Stimulated activated CD8-positive, alpha-beta memory T cell treated with anti-CD3 and anti-CD28 coated beads, Interleukin-7, amount 100 ng/mL, for 4 hours (primary cell): ENCODE results near the gene KCNB1.
A peak's percentile ranks its signal among the peaks of the same experiment; 100 is the strongest.

Source experiments
- DNase-seq, 2 donors: peaks; one replicate each; pipeline ENCODE4 v3.0.0-alpha.2; 2020; ENCODE audit warnings: low read depth in 2 of 2

The KCNB1 gene

DNA sequence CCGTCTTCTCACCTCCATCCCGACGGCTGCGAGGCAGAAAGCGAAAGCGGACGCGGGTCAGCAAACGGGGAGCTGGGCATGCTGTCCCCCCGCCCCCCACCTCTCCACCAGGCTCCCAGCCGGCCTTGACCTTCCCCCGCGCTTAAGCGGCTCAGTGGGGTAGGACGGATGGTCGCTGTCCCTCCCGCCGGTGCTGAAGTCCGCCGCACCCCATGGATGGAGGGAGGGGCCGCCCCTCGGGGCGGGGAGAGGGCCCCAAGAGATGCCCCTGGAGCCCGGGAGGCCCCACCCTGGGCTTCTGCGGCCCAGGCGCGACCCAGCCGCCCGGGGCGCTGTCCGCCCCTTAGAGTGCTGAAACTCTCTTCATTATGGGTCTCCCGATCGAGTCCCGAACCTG, at the start of gene KCNB1:
Gene KCNB1, minus strand, starts transcription at position 48 of the 397 bp plus-strand sequence. CDS start 188 bp downstream, outside the sequence.
- DNase-seq, result peak in 1 of 2 donors; percentile 1

DNA sequence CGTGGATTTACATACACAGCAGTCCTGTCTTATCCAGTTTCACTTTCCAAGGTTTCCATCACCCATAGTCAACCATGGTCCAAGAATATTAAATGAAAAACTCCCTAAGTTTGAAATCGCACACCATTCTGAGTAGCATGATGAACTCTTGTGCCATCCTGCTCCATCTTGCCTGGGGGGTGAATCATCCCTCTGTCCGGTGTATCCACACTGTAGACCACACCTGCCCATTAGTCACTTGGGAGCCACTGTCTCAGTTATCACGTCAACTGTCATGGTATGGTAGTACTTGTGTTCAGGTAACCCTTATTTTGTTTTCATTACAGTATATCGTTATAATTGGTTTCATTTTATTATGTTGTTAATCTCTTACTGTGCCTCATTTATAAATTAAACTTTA, 47.0 kb upstream of the KCNB1 start:
- DNase-seq, result no peak

DNA sequence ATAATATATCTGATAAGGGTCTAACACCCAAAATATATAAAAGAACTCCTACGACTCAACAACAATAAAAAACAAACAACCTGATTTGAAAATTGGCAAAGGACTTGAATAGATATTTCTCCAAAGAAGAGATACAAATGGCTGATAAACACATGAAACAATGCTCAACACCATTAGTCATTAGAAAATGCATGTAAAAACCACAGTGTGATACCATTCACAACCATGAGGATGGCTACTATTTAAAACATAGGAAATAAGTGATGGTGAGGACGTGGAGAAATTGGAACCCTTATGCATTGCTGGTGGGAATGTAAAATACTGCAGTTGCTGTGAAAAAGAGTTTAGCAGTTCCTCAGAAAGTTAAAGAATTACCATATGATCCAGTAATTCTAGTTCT, 44.1 kb upstream of the KCNB1 start:
- DNase-seq, result no peak

DNA sequence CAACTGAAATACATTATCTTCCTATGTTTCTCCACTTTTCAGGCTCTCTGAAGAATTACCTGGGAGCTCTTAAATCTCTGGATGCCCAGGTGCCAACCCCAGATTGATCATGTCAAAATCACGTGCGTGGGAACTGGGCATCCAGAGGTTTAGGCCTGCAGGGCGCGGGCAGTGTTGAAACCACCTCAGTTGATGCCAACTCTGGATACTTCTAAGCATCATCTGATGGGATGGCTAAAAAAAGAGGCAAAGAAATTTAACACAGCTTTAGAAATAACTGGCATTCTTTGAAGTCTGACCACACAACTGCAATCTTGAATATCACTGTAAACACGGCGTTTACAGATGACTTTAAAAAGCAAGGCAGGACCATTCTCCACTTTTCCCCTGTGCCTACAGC, 43.6 kb upstream of the KCNB1 start:
- DNase-seq, result no peak

DNA sequence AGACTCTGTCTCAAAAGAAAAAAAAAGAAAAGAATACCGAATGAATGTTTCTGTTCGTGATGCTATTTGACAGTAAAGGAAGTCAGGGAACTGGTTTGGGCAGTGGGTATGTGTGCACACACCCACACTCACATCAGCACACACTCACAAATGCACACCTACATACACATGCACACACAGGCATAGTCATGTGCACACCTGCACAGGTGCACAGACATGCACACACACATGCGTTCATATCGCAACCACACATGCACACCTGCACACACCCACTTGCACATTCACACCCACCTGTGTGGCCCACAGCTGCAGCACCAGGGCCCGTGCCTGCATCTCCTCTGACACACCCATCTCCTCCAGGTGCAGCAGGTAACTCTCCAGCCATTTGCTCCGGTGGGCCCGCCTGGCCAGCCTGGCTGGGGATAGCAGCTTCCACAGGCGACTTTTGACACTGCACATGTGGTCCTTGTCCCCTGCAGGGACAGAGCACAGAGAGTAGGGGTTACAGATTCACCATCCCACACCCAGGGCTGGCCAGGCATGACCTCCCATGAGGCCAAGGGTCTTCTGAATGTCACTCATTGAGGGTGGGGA, 41.4 kb upstream of the KCNB1 start:
- no peak for DNase-seq

DNA sequence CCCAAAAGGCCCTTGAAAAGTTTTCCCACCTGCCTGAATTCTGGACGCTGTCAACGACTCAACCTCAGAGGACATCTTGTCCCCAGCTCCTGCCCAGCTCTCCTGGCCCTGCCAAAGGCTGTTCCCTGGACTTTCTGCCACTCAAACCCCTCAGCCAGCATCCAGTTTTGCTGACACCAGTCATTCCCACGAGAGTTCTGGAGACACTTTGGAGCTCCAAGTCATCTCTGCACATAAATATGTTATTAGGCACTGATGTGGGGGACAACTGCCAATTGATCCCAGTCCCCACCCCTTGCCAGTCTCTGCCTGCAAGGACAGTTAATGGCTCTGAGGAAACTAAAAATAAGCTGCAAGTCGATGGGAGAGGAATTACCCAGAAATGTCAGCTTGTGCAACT, 38.9 kb upstream of the KCNB1 start:
- DNase-seq, result no peak

DNA sequence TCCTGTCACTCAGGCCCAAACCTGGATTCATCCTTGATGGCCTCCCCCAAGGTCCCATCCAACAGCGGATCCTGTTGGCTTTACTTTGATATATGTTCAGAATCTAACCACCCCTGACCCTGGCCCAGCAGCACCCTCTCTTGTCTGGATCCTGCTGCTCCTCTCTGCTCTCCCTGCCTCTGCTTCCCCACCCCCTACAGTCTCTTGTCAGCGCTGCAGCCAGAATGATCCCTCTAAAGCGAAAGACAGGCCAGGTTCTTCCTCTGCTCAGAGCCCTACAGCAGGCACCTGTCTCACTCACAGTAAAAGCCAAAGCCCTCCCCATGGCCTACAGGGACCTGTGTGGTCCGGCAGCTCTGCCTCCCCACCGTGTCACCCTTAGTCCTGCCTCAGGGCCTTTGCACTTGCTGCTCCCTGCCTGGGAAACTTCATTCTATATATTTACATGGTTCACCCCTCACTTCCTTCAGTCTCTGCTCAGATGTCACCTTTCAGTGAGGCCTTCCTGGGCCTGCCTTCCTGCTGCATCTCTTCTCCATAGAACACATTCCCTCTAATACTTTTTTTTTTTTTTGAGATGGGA, 37.4 kb upstream of the KCNB1 start:
- DNase-seq, result no peak

DNA sequence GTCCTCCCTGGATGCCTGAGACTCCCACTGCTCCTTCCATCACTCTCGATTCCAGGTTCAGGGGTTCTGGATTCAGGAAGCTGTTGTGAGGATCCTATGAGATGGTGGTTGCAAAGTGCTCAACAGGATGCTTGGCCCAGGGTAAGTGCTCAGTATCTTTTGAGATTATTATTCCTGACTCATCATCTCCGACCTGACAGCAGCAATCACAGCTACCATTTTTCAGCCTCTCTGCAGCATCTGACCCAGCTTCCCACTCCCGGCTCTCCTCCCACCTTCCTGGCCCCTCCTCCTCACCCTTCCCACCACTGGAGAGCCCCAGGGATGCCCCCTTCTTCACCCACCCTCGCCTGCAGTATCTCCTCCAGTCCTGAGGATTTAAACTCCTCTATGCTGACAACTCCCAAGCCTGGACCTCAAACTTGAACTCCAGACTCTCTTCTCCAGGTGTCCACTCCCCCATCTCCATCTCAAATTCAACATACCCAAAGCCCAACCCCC, 36.8 kb upstream of the KCNB1 start:
- no peak for DNase-seq

DNA sequence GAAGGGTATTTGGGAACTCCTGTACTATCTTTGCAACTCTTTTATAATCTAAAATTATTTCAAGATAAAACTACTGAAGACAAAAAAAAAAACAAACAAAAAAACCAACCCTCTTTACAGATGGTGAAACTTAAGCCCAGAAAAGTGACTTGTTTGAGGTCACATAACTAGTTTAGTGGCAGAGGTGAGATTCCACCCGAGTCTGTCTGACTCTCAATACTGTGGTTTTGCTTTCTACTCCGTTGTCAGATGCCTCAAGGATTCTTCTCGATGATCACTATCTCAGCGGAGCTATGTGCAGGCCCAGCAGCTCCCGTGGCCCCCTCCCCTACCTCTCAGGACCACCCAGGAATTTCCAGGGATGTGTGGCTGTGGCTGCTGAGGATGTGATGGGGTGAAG, 36.1 kb upstream of the KCNB1 start:
- DNase-seq, result no peak

DNA sequence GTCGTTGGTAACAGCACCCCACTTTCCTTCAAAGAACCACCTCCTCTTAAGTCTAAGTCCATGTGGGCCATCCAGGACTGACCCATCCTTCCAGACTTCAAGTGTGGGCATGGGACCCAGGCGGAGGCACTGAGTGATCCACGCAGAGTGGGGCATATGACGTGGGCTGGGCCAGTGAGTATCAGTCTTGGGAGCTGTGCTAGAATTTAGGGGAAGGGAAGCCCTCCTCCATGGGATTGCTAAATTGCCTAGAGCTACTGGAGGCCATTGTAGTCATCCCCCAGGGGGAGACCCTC, 35.3 kb upstream of the KCNB1 start:
- DNase-seq, result no peak

DNA sequence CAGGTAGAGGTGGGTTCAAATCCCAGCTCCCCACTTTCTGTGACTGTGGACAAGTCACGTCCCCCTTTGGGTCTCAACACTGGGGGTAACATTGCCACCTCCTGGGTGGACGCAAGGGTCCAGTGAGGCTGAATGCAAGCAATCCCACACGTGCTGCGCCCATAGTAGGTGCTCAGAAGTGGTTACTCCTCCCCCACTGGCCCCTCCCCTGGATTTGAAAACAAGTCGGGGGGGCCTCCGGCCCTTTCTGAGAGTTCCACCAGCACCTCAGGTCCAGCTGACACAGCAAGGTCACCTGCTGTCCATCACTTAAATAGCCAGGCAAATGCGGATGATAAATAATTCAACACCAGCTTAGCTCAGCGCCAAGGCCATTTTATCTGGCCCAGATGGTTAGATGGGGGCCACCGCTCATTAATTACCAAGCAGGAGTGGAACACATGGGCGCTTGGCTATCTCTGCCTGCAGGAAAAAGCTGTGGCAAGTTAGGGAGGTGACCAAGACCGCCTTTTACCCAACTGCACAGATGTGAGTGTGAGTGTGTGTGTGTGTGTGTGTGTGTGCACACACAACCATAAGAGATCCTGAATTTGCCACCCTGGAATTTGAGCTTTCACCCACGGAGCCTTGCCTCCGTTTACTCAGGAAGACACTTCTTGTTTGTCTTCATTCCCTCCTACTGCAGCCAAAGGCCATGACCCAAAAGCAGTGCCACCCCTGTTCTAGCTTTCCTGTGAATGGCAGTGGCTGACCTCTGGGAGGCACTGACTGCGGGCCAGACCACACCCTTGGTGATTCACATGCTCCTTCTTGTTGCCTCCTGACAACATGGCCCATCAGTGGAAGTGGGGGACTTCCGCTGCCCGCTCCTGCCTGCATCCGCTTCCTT, 34.7 kb upstream of the KCNB1 start:
- no peak for DNase-seq

DNA sequence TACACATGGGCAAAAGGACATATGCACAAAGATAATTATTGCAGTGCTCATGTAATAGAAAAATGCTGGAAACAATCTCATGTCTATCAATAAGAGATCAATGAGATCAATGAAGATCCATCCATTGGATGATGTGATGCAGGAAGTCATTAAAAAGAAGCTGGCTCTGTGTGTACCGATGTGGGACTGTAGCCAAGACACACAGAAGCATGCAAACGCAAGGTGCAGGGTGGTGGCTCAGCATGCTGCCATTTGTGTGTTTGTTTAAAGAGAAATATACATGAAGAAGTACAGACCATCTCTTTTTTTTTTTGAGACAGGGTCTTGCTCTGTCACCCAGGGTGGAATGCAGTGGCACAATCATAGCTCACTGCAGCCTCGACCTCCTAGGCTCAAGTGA, 33.1 kb upstream of the KCNB1 start:
- no peak for DNase-seq

DNA sequence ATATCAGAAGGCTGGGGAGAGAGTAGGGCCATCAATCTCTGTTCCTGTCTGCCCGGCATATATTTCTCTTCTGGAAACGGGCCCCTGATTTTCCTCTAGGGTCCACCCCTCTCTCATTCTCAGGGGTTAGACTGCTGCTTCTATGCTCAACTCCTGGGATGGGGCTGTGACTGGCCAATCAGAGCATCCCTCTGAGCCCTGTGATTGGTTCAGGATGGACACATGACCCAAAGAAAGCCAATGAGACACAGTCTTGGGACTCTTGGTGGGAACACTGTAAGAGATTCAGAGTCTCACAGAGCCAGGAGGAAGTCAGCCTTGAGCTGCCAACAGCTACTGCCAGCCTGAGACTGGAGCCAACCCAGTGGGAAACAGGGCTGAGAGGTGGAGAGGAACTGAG, 31.0 kb upstream of the KCNB1 start:
- no peak for DNase-seq

DNA sequence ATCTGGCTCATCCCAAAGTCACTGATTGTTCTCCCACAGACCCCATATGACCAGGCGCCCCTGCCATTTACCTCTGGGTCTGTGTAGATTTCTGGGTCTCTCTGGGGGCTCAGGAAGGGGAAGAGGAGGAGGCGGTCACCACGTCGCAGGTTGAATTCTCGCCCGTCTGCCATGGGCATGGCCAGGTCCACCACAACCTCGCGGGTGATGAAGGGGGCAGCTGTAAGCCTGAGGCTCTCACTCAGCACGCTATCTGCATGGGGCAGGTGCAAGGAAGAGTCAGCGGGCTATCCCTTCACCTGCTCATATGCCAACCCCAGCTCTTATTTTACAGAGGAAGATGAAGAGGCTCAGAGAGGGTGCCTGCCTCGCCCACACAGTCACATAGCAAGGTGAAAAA, 30.5 kb upstream of the KCNB1 start:
- no peak for DNase-seq

DNA sequence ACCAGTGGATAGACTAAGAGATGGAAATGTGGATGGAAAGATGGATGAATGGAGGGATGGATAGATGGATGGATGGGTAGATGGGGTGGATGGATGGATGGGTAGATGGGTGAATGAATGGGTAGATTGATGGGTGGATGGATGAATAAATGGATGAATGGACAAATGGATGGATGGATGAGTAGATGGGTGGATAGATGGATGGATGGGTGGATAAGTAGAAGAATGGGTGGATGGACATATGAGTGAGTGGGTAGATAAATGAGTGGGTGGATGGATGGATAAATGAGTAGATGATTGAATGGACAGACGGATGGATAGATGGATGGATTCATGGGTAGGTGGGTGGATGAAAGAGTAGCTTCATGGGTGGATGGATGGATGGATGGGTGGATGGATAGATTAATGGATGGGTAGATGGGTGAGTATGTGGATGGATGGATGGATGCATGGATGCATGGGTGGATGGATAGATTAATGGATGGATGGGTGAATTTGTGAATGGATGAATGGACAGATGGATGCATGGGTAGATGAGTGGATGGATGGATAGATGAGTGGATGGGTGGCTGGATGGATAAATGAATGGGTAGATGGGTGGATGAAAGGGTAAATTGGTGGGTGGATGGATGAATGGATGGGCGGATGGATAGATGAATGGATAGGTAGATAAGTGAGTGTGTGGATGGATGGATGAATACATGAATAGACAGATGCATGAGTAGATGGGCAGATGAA, 29.5 kb upstream of the KCNB1 start:
- DNase-seq, result no peak

DNA sequence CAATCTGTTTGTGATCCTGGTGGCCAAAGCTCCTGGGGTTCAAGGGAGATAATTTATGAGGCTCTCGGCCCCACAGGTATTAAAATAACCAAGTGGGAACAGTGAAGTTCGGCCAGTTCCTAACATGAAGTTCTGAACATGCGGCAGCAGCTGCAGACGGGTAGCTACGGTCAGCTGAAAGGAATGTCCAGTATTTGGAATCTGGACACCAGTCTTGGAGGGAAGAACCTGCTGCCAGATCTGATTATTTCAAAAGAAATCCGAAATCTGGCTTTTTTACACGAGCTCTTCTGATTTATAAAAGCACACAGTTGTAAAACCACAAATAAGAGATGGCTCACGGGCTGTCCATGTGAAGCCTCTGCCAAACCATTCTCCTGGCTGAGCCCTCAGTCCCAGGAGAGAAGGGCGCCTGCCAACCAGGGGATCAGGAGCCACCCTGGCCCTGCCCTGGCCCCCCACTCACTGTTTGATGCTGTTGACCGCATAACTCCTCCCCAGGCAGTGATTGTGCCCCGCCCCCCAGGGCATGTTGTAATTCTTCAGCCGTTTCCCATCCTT, 28.2 kb upstream of the KCNB1 start:
- DNase-seq, result no peak

DNA sequence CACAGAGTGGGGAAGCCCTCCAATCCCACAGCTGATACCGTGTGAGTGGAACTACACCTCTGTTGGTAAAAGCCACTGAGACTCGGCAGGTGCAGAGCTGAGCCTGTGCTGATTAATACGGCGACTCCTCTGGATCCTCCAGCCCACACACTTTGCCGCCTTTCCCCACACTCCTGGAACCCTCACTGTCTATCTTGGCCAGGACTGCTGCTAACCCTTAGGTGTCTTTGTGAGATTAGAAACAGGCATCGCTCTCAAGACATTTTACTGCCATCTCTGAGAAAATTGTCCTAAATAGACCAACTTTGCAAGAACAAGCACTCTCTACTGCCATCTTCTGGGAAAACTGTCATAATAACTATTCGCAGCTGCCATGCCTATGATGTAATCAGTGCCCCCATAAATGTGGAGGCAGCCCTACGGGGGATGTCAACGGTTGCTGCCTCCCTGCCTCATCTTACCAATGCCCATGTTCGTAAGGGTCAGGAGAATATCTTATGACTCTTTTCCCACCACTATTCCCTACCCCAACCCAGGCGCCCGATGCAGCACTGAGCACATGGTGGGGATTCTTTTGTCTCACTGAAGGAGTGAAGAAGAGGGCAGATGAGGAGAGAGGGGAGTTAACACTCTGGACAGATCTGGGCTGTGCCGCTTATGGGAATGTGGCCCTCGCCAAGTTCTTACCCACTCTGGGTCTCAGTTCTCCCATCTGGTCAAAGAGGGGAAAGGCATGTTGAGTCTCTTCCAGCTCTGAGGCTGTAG, 26.1 kb upstream of the KCNB1 start:
- no peak for DNase-seq

DNA sequence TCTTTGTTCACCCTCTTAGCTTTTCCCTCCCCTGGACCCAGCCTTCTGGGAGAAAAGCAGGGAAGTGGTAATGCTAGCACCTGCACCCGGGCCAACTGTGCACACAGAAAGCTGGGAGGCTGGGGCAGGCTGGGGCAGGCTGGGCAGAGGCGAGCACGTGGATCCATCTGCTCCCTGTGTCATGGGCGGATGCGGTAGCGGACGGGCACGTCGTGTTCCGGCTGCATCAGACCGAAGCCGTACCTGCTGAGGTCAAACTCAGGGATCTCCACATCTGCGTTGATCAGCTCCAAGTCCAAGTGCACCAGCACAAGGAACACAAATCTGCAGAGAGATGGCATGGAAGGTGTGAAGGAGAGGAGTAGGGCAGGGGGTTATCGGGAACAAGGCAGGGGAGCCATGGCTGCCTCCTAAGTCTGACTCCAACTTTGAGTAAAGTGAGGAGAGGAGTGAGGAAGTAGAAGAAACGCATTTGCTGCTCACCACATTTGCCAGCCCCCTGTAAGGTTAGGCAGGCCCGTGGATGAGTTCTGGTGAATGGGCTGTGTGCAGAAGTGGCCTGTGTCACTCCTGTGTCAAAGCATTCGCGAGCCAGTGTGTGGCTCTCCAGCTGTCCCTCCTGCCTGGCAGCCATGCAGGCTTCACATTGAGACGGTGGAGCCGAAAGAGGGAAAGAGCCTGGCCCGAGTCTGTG, 25.4 kb upstream of the KCNB1 start:
- no peak for DNase-seq

DNA sequence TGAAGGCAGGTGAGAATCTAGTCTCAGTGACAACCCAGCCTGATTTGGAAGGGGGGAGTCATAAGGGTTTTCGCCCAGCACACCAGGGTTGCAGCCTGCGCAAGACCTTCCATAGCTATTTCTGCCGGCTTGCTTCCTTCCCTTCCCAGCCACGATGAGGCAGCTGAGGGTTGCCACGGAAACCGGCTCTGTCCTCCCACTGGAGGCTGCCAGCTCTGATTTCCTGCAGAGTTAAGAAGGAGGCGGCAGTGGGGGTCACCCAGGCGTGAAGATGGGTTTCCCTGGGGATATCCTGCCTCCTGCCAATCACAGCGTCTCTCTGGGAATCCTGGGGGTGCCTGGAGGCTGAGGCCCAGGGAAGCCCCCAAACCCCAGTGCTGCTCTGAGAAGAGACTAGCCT, 23.1 kb upstream of the KCNB1 start:
- DNase-seq, result no peak

DNA sequence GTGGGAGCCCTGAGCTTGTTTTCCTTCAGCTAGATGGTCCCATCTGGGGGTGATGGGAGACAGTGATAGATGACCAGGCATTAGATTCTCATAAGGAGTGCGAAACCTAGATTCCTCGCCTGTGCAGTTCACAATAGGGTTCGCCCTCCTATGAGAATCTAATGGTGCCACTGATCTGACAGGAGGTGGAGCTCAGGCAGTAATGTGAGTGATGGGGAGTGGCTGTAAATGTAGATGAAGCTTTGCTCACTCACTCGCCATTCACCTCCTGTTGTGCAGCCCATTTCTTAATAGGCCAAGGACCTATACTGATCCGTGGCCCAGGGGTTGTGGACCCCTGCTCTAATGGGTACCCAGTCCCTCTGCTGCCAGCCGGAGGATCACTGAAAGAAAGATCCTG, 20.7 kb upstream of the KCNB1 start:
- DNase-seq, result no peak

DNA sequence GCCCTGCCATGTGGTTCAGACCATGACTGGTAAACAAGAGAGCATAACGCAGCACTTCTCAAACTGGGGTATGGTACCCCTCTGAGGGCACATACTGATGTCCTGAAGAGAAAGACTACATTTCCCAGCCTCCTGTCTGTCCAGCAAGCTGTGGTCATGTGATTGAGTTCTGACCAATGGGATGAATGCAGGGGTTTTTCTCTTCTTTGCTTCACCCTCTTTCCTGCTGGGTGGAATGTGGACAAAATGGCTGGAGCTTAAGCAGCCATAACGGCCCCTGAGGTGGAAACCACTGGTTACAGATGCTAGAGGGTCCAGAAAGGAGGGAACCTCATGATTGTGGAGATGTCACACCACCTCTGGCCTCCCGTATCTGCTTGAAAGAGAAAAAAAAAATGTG, 19.4 kb upstream of the KCNB1 start:
- no peak for DNase-seq
